HepG2 (cell line): ENCODE measurements around the gene KRT73. TPM values are rescaled to one million over a fixed set of nuclear protein-coding genes. Genes with fewer than 3 reads are reported as not detected.

Experiments
- ATAC-seq: fragments of 200-7000 bp; cut with Tn5 transposase; 3 replicates; pipeline ENCODE4 v1.9.1; 2020; ENCODE audit warnings: mild to moderate bottlenecking, moderate library complexity
- BruUV-seq: library from RNA; stranded (reverse); fragments of 400-500 nt; replicated peaks from 2 replicates; lab custom pipeline; 2021; lab: Mats Ljungman, UMichigan
- CTCF ChIA-PET: fragments of 300-600 bp; formaldehyde crosslinking; extraction: SDS; loops from one replicate; lab custom pipeline; 2021; ENCODE audit warnings: low total read pairs, inconsistent platforms, low intra/inter-chr PET ratio; lab: Yijun Ruan, JAX
- POLR2A ChIA-PET: fragments of 350-600 bp; sonication (Branson Sonifier 250); formaldehyde crosslinking; loops from one replicate; lab custom pipeline; 2020; ENCODE audit warnings: antibody characterized with exemption, inconsistent platforms; lab: Yijun Ruan, JAX
- DNase-seq: peaks from one replicate; pipeline ENCODE4 v3.0.0-alpha.2; 2015; ENCODE audit warnings: low spot score
- FAIRE-seq: peaks from 3 replicates; lab custom pipeline; 2011; peaks lifted over from hg19 to GRCh38; lab: Jason Lieb, UNC
- H2AFZ ChIP-seq: one replicate; pipeline ENCODE4 v1.6.1; 2011; ENCODE audit warnings: low read length, inconsistent platforms
- H3K27ac ChIP-seq: fragments of 300-600 bp; 3 replicates; pipeline ENCODE4 v1.8.0; 2011; ENCODE audit warnings: mixed run types, mild to moderate bottlenecking, mixed read lengths, low read length, inconsistent platforms; ENCODE audit not compliant: insufficient read depth; ENCODE audit errors: extremely low read length
- H3K27me3 ChIP-seq, 2 experiments: fragments of 200-600 bp in 1 of 2; 2 replicates in 1 of 2; 3 replicates in 1 of 2; pipeline versions ENCODE4 v1.6.0 to v1.8.0; 2011; ENCODE audit warnings: low read length in 2 of 2, mild to moderate bottlenecking in 2 of 2, moderate library complexity in 2 of 2, inconsistent platforms in 1 of 2; ENCODE audit not compliant: insufficient read depth in 2 of 2, control insufficient read depth in 1 of 2
- H3K36me3 ChIP-seq, 2 experiments: fragments of 200-600 bp in 1 of 2; replicated peaks in 1 of 2; 2 replicates in 1 of 2; 3 replicates in 1 of 2; pipeline versions ENCODE4 v1.5.1 to v1.8.0; 2011; ENCODE audit warnings: low read length in 2 of 2, inconsistent platforms in 1 of 2; ENCODE audit not compliant: insufficient read depth in 2 of 2, control insufficient read depth in 1 of 2
- H3K4me1 ChIP-seq: 2 replicates; pipeline ENCODE4 v1.5.1; 2012; ENCODE audit warnings: low read length, inconsistent platforms; ENCODE audit not compliant: insufficient read depth
- H3K4me2 ChIP-seq: 2 replicates; pipeline ENCODE4 v1.6.0; 2011; ENCODE audit warnings: low read depth, low read length, inconsistent platforms
- H3K4me3 ChIP-seq, 3 experiments: fragments of 200-600 bp in 1 of 3; sonication (generic), shearing (Covaris generic) in 1 of 3; replicated peaks in 1 of 3; 2 replicates each; pipeline ENCODE4 v1.5.1; 2011 to 2016; ENCODE audit warnings: low read length in 3 of 3, inconsistent platforms in 2 of 3, low read depth in 2 of 3, mild to moderate bottlenecking in 2 of 3, control low read depth in 1 of 3, mixed read lengths in 1 of 3; ENCODE audit not compliant: insufficient read depth in 1 of 3
- H3K79me2 ChIP-seq: one replicate; pipeline ENCODE4 v1.6.1; 2011; ENCODE audit warnings: low read length, inconsistent platforms; ENCODE audit not compliant: insufficient read depth
- H3K9ac ChIP-seq: 2 replicates; pipeline ENCODE4 v1.6.0; 2011; ENCODE audit warnings: mild to moderate bottlenecking, low read depth, low read length, inconsistent platforms; ENCODE audit not compliant: insufficient read depth
- H3K9me3 ChIP-seq: 2 replicates; pipeline ENCODE4 v1.5.1; 2012; ENCODE audit warnings: mild to moderate bottlenecking, low read length
- H4K20me1 ChIP-seq: 2 replicates; pipeline ENCODE4 v1.6.0; 2011; ENCODE audit warnings: inconsistent platforms, mild to moderate bottlenecking, low read length, moderate library complexity; ENCODE audit not compliant: insufficient read depth
- FOXA1 ChIP-seq, 2 experiments: fragments of 450-650 bp in 1 of 2; sonication (generic) in 1 of 2; formaldehyde crosslinking in 1 of 2; IDR thresholded peaks; 2 replicates each; pipeline versions ENCODE4 v1.4.0 to v1.6.1; 2016 to 2020; ENCODE audit warnings: missing genetic modification reagents in 1 of 2
- HMGA1 ChIP-seq: sonication (generic); formaldehyde crosslinking; conservative IDR thresholded peaks from 2 replicates; pipeline ENCODE4 v1.4.0; 2020; ENCODE audit warnings: missing genetic modification reagents
- IRF2 ChIP-seq: IDR thresholded peaks from 2 replicates; pipeline ENCODE4 v1.6.1; 2018; ENCODE audit warnings: missing genetic modification reagents, missing compliant biosample characterization
- SALL1 ChIP-seq: sonication (generic); formaldehyde crosslinking; IDR thresholded peaks from 2 replicates; pipeline ENCODE4 v1.8.0; 2022; ENCODE audit warnings: mild to moderate bottlenecking, missing genetic modification reagents
- TEF ChIP-seq: sonication (generic); formaldehyde crosslinking; IDR thresholded peaks from 2 replicates; pipeline ENCODE4 v1.5.0; 2020; ENCODE audit warnings: missing genetic modification reagents
- YY1 ChIP-seq: IDR thresholded peaks from 2 replicates; pipeline ENCODE4 v1.6.1; 2011; ENCODE audit warnings: low read length, low read depth, moderate library complexity, mild to moderate bottlenecking; ENCODE audit not compliant: insufficient read depth, insufficient replicate concordance
- ZNF143 ChIP-seq: sonication (generic); formaldehyde crosslinking; IDR thresholded peaks from 2 replicates; pipeline ENCODE4 v1.4.0; 2020; ENCODE audit warnings: missing genetic modification reagents
- ZNF207 ChIP-seq: fragments of 450-650 bp; IDR thresholded peaks from 2 replicates; pipeline ENCODE4 v1.6.1; 2016; ENCODE audit warnings: antibody characterized with exemption, borderline replicate concordance
- ZNF367 ChIP-seq: sonication (generic); formaldehyde crosslinking; IDR thresholded peaks from 2 replicates; pipeline ENCODE4 v1.4.0; 2020; ENCODE audit warnings: missing genetic modification reagents, borderline replicate concordance
- ZSCAN9 ChIP-seq: IDR thresholded peaks from 2 replicates; pipeline ENCODE4 v1.6.1; 2016; ENCODE audit warnings: borderline replicate concordance
- WGBS: methylation state at CpG from one replicate; pipeline ENCODE4 v1.1.6; 2017; ENCODE audit warnings: low lambda C conversion rate; 5-methylcytosine and 5-hydroxymethylcytosine counted together
- in situ Hi-C: cut with HindIII; loops from 2 replicates; pipeline ENCODE4 v1.10.0; 2017; ENCODE audit warnings: low pct_unique_long_range_greater_than_20kb; ENCODE audit not compliant: extremely low pct_ligation_motif_present
- intact Hi-C: fragments of 100-400 bp; cut with micrococcal nuclease; formaldehyde crosslinking; loops from one replicate; pipeline ENCODE4 v1.10.0; 2022; ENCODE audit not compliant: unreplicated experiment
- polyA plus RNA-seq, 8 experiments: library from polyadenylated mRNA; depleted of rRNA in 3 of 8; stranded (reverse) in 7 of 8; unstranded in 1 of 8; fragments of >200 nt; fragmentation: Illumina TruSeq in 4 of 8; extraction: Trizol in 4 of 8; gene quantifications; 2 replicates each; pipeline versions ENCODE4 v1.2.1 to v1.2.3, GENCODE V29; 2011 to 2016; ENCODE audit warnings: low read depth in 4 of 8, missing spikeins in 1 of 8, mixed read lengths in 1 of 8; ENCODE audit not compliant: insufficient read depth in 1 of 8
- total RNA-seq, 5 experiments: library from RNA; depleted of rRNA; stranded (reverse); fragments of >200 nt; fragmentation: Illumina TruSeq; extraction: Trizol; gene quantifications; 2 replicates each; pipeline ENCODE4 v1.2.3, GENCODE V29; 2016; ENCODE audit warnings: low read depth in 1 of 5
- TF ChIP-seq, protein P1 (sequence below): sonication (generic); formaldehyde crosslinking; IDR thresholded peaks from 2 replicates; pipeline ENCODE4 v1.4.0; 2020; ENCODE audit warnings: missing genetic modification reagents, borderline replicate concordance

KRT73 gene
- total and polyA plus RNA-seq, 2 of the 13 experiments (the other 11 are each of a cell fraction or from before 2014, with no cell fraction given) = not detected

- Histone ChIP-seq H3K9ac (no peak overlapping the region), H3K27me3 (peaks cover 5 to 34% of the 10 kb centered on the region in 2 experiments; a peak in 4 of 5 replicates), H3K9me3 (no peaks in the 10 kb centered on the region), H3K79me2 (no peaks in the 10 kb centered on the region), H3K4me1 (no peaks in the 10 kb centered on the region), H3K4me2 (no peak overlapping the region), H3K4me3 (no peak overlapping the region), H3K36me3 (no peaks in the 10 kb centered on the region), H2AFZ (no peak overlapping the region), H4K20me1 (no peaks in the 10 kb centered on the region), H3K27ac (no peak overlapping the region)
- ChIA-PET CTCF (no interaction called here), POLR2A (no interaction called here)
- 8% methylated on average over 6 of the region's 6 CpGs for WGBS
- in situ Hi-C loops = no loop called here
- intact Hi-C loops = no loop called here
- DNase-seq (no peak), FAIRE-seq (no peak), ATAC-seq (no peak)
- TF ChIP-seq, protein P1, sequence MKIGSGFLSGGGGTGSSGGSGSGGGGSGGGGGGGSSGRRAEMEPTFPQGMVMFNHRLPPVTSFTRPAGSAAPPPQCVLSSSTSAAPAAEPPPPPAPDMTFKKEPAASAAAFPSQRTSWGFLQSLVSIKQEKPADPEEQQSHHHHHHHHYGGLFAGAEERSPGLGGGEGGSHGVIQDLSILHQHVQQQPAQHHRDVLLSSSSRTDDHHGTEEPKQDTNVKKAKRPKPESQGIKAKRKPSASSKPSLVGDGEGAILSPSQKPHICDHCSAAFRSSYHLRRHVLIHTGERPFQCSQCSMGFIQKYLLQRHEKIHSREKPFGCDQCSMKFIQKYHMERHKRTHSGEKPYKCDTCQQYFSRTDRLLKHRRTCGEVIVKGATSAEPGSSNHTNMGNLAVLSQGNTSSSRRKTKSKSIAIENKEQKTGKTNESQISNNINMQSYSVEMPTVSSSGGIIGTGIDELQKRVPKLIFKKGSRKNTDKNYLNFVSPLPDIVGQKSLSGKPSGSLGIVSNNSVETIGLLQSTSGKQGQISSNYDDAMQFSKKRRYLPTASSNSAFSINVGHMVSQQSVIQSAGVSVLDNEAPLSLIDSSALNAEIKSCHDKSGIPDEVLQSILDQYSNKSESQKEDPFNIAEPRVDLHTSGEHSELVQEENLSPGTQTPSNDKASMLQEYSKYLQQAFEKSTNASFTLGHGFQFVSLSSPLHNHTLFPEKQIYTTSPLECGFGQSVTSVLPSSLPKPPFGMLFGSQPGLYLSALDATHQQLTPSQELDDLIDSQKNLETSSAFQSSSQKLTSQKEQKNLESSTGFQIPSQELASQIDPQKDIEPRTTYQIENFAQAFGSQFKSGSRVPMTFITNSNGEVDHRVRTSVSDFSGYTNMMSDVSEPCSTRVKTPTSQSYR = no peak
- TF ChIP-seq FOXA1 (IDR thresholded peaks at IDR 0.05) (no peak), FOXA1 (CRISPR knock-in tag; IDR thresholded peaks at IDR 0.05) (no peak), SALL1 (CRISPR knock-in tag) (no peak), ZNF207 (no peak), ZSCAN9 (no peak), YY1 (no peak), TEF (CRISPR knock-in tag) (no peak), IRF2 (CRISPR knock-in tag) (no peak), ZNF367 (CRISPR knock-in tag) (no peak), ZNF143 (no peak), HMGA1 (no peak)
- BruUV-seq = no TSS peak
Observed at GRCh38 chr12:52657250-52657902, 39.0 kb upstream of the KRT73 start.
